ENCODE results near the gene SLC25A17. TPM values are rescaled to one million over a fixed set of nuclear protein-coding genes. Genes with fewer than 3 reads are reported as not detected.
A peak's percentile ranks its signal among the peaks of the same experiment; 100 is the strongest.

SLC25A17 gene
- total and polyA plus RNA-seq, 8 donors = 4.6 to 27.0 (median 10.7) TPM; not detected in 1

DNA sequence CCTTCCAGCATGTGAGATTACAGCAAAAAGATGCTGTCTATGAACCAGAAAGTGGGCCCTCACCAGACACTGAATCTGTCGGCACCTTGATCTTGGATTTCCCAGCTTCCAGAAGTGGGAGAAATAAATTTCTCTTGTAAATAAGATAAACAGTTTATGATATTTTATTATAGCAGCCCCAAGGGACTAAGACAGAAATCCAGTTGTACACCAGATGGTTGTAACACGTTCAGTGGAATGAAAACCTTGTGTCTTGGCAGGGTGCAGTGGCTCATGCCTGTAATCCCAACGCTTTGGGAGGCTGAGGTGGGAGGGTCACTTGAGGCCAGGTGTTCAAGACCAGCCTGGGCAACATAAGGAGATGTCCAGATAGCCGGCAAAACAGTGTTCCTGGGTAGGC is 78.0 kb downstream of the SLC25A17 start:
- intact Hi-C loops (cut with DNase I; ENCODE audit: low total_unique reads) = no loop called here
- no peaks in the 10 kb centered on the region for H3K4me1 ChIP-seq
- no peak overlapping the region for H3K27ac ChIP-seq
- no peak for DNase-seq
- 62 to 81% (median 70%) methylated on average over 4 of the region's 4 CpGs for WGBS, 5 donors
- no peaks in the 10 kb centered on the region for H3K36me3 ChIP-seq
- no peaks in the 10 kb centered on the region for H3K27me3 ChIP-seq
- no peaks in the 10 kb centered on the region for H3K9me3 ChIP-seq
- no peak overlapping the region for H3K4me3 ChIP-seq
- TF ChIP-seq POLR2AphosphoS5 (IDR thresholded peaks at IDR 0.05) (no peak), POLR2A (IDR thresholded peaks at IDR 0.05) (no peak), EP300 (IDR thresholded peaks at IDR 0.05) (no peak)
- TF ChIP-seq, protein P1, sequence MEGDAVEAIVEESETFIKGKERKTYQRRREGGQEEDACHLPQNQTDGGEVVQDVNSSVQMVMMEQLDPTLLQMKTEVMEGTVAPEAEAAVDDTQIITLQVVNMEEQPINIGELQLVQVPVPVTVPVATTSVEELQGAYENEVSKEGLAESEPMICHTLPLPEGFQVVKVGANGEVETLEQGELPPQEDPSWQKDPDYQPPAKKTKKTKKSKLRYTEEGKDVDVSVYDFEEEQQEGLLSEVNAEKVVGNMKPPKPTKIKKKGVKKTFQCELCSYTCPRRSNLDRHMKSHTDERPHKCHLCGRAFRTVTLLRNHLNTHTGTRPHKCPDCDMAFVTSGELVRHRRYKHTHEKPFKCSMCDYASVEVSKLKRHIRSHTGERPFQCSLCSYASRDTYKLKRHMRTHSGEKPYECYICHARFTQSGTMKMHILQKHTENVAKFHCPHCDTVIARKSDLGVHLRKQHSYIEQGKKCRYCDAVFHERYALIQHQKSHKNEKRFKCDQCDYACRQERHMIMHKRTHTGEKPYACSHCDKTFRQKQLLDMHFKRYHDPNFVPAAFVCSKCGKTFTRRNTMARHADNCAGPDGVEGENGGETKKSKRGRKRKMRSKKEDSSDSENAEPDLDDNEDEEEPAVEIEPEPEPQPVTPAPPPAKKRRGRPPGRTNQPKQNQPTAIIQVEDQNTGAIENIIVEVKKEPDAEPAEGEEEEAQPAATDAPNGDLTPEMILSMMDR (IDR thresholded peaks at IDR 0.05) = no peak

DNA sequence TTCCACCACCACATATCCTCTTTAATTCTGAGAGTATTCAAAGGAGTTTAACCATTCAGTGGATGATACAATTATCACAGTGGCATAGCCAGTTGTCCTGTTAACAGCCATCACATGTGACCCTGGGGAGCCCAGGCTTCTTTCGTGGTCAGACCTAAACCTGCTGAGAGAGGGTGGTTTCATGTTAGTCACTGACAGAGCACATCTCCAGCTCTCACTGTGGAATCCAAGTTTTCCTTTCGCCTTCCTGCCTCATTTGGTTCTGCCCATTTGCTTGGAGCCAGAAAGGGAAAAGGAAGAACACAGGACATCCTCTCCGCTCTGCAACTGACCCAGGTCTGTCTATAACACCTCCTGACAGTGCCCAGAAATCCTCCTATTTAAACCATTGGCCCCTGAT is 79.4 kb downstream of the SLC25A17 start:
- no peak for DNase-seq
- H3K4me1 ChIP-seq = no peaks in the 10 kb centered on the region
- intact Hi-C loops (cut with DNase I; ENCODE audit: low total_unique reads) = no loop called here
- WGBS, 5 donors = 75 to 81% (median 76%) methylated on average over 3 of the region's 3 CpGs
- no peak overlapping the region for H3K4me3 ChIP-seq
- no peaks in the 10 kb centered on the region for H3K27me3 ChIP-seq
- H3K27ac ChIP-seq = no peak overlapping the region
- H3K36me3 ChIP-seq = no peaks in the 10 kb centered on the region
- H3K9me3 ChIP-seq = no peaks in the 10 kb centered on the region
- TF ChIP-seq POLR2A (IDR thresholded peaks at IDR 0.05) = no peak
- TF ChIP-seq, protein P1 (IDR thresholded peaks at IDR 0.05) = no peak

DNA sequence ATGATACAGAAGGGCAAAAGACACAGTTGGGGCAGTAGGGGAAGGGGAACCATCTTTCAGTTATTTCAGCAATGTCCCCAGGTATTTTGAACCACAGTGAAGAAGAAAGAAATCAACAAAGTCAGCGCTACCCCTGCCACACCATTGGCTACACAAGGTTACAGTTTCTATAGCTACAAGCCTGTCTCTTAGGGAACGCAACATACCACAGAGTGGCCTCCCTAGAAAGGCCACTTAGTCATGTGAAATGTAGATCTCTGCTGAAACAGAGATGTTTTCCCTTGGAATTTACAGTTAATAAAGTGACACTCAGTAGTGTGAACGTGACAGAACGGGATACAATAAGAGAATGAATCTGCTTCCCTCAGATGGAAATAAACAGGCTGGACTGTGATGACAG is 85.2 kb downstream of the SLC25A17 start:
- intact Hi-C loops (cut with DNase I; ENCODE audit: low total_unique reads) = no loop called here
- Histone ChIP-seq H3K27ac (no peak overlapping the region), H3K4me1 (peaks cover 11 to 30% (median 19%) of the 10 kb centered on the region in 4 donors), H3K27me3 (no peaks in the 10 kb centered on the region), H3K36me3 (no peaks in the 10 kb centered on the region), H3K4me3 (no peak overlapping the region), H3K9me3 (no peaks in the 10 kb centered on the region)
- peak in 1 of 2 donors; percentile 23 for DNase-seq
- TF ChIP-seq POLR2A (IDR thresholded peaks at IDR 0.05) (no peak), EP300 (IDR thresholded peaks at IDR 0.05) (no peak), POLR2AphosphoS5 (IDR thresholded peaks at IDR 0.05) (no peak)
- TF ChIP-seq, protein P1 (IDR thresholded peaks at IDR 0.05) = no peak
- WGBS, 5 donors = 93 to 99% (median 96%) methylated on average over 4 of the region's 4 CpGs

DNA sequence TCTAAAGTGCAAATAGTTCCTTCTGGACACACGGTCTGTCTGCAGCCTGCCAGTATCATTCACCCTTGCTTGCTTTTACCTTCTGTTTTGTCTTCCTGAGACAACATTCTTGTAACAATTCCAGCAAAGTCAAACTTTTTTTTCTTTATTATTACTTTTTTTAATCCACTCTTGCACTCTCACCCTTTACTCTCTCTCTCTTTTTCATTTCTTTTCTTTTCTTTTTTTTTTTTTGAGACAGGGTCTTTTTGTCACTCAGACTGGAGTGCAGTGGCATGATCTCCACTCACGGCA is 86.2 kb downstream of the SLC25A17 start:
- H3K27ac ChIP-seq = peak overlapping the region; percentile 31 to 89 (median 69)
- WGBS, 5 donors = 25 to 53% (median 25%) methylated on average over 2 of the region's 2 CpGs
- H3K9me3 ChIP-seq = no peaks in the 10 kb centered on the region
- TF ChIP-seq, protein P1 (IDR thresholded peaks at IDR 0.05) = peak in 1 of 7 experiments; percentile 5
- TF ChIP-seq POLR2A (IDR thresholded peaks at IDR 0.05) = no peak
- intact Hi-C loops (cut with DNase I; ENCODE audit: low total_unique reads) = no loop called here
- H3K4me3 ChIP-seq = no peak overlapping the region
- H3K4me1 ChIP-seq = peaks cover 15 to 33% (median 22%) of the 10 kb centered on the region in 4 donors
- no peak for DNase-seq
- H3K27me3 ChIP-seq = no peaks in the 10 kb centered on the region
- no peaks in the 10 kb centered on the region for H3K36me3 ChIP-seq

DNA sequence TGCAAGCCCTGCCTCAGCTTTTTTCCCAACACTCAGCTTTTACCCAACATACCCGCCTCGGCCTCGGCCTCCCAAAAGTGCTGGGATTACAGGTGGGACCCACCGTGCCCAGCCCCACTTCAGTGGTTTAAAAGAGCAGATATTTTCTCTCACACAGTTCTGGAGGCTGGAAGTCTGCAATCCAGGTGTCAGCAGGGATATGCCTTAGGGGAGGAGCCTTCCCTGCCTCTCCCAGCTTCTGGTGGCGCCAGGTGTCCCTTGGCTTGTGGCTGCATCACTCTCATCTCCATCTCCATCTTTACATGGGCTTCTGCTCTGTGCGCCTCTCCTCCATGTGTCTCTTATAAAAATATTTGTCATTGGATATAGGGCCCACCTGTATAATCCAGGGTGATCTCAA is 89.9 kb downstream of the SLC25A17 start:
- H3K9me3 ChIP-seq = no peaks in the 10 kb centered on the region
- H3K4me1 ChIP-seq = peaks cover 15 to 33% (median 22%) of the 10 kb centered on the region in 4 donors
- no peaks in the 10 kb centered on the region for H3K36me3 ChIP-seq
- H3K27me3 ChIP-seq = no peaks in the 10 kb centered on the region
- H3K4me3 ChIP-seq = no peak overlapping the region
- TF ChIP-seq, protein P1 (IDR thresholded peaks at IDR 0.05) = no peak
- TF ChIP-seq EP300 (IDR thresholded peaks at IDR 0.05) = no peak
- no peak for TF ChIP-seq POLR2A (IDR thresholded peaks at IDR 0.05)
- TF ChIP-seq POLR2AphosphoS5 (IDR thresholded peaks at IDR 0.05) = no peak
- intact Hi-C loops (cut with DNase I; ENCODE audit: low total_unique reads) = no loop called here
- no peak for DNase-seq
- WGBS, 5 donors = 82 to 92% (median 87%) methylated on average over 6 of the region's 6 CpGs
- no peak overlapping the region for H3K27ac ChIP-seq
